ENCODE data around the gene SSB.
A peak's percentile ranks its signal among the peaks of the same experiment; 100 is the strongest.
"Not testable (repeated sequence)": the region's sequence is repeated elsewhere in the genome, so short reads cannot be mapped to it uniquely, and the experiment has no call there.

Gene SSB

DNA sequence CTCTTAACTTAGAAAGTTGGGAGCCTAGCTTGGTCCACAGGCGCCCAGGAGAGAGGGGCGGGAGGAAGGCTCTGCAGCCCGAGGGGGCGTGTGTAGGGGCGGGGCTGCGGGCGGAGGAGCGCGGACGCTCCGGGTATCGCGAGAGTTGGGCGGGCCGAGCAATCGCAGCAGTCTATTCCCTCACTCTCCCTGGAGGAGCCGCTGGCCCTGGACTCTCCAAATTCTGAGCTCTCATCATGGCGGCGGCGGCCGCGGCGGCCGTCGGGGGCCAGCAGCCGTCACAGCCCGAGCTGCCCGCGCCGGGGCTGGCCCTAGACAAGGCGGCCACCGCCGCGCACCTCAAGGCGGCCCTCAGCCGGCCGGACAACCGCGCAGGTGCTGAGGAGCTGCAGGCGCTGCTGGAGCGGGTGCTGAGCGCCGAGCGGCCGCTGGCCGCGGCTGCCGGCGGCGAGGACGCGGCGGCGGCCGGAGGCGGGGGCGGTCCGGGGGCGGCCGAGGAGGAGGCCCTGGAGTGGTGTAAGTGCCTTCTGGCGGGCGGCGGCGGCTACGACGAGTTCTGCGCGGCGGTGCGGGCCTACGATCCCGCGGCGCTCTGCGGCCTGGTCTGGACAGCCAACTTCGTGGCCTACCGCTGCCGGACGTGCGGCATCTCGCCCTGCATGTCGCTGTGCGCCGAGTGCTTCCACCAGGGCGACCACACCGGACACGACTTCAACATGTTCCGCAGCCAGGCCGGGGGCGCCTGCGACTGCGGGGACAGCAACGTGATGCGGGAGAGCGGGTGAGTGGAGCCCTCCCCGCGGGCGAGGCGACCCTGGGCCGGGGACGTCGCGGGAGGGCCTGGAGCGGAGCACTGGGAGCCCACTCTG, 28.8 kb downstream of the SSB start, which contains the start of gene UBR3:
Gene UBR3 (plus strand): TSS at position 183 of the 869 bp plus-strand sequence. CDS start 54 bp downstream, at position 237.
- Histone ChIP-seq H3K4me1 (ENCODE audit: control insufficient read depth in 1 of 2, insufficient read depth in 2 of 2, low read length in 2 of 2) (peaks cover 25% of the 10 kb centered on the region in 2 donors), H3K4me3 (ENCODE audit: low read depth in 1 of 2, low read length in 2 of 2) (peak within 1 kb of the TSS; percentile 79 to 91), H3K9ac (ENCODE audit: low read depth in 1 of 2, low read length in 2 of 2) (peak within 1 kb of the TSS; percentile 62 to 79), H3K36me3 (ENCODE audit: control insufficient read depth in 1 of 2, insufficient read depth in 2 of 2, low read length in 2 of 2) (no peaks in the 10 kb centered on the region), H3K27me3 (ENCODE audit: control insufficient read depth in 1 of 2, insufficient read depth in 2 of 2, low read length in 2 of 2) (no peaks in the 10 kb centered on the region), H3K9me3 (ENCODE audit: control insufficient read depth in 1 of 2, low read length in 2 of 2) (no peaks in the 10 kb centered on the region), H3K27ac (ENCODE audit: low read depth, low read length) (peak within 1 kb of the TSS; percentile 86)

DNA sequence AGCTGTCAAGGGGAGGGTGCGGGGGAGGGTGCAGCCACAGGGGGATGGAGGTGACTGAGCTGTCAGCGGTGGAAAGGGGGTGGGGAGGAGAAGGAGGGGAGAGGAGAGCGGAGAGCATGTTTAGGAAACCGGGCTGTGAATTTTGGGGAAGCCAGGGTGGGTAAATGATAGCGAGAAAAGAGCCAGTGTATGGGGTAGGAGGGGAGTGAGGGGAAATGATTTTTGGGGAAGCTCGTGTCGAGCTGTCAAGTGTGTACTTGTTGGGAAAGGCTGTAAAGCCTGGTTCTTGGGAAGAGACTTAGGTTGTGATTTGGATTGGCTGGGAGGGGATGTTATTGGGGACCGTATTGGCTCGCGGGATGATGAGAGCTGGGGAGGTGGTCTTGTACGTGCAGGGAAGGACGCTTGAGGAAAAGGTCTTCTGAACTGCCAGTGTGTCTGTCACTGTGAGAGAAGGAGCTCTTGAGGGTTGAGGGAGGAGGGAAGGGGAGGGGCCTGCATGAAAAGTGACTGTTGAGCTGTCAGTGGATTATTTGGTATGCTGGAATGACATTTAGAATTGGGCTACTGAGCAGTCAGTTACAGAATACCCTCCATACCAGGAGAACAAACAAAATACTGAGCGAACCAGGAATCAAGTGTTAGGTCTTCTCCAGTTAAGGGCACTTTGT, 29.6 kb downstream of the SSB start:
- peak overlapping the region; percentile 86 for H3K27ac ChIP-seq (ENCODE audit: low read depth, low read length)
- no peaks in the 10 kb centered on the region for H3K9me3 ChIP-seq (ENCODE audit: control insufficient read depth in 1 of 2, low read length in 2 of 2)
- H3K9ac ChIP-seq (ENCODE audit: low read depth in 1 of 2, low read length in 2 of 2) = peak overlapping the region; percentile 62 to 79
- H3K36me3 ChIP-seq (ENCODE audit: control insufficient read depth in 1 of 2, insufficient read depth in 2 of 2, low read length in 2 of 2) = no peaks in the 10 kb centered on the region
- H3K27me3 ChIP-seq (ENCODE audit: control insufficient read depth in 1 of 2, insufficient read depth in 2 of 2, low read length in 2 of 2) = no peaks in the 10 kb centered on the region
- H3K4me3 ChIP-seq (ENCODE audit: low read depth in 1 of 2, low read length in 2 of 2) = peak overlapping the region; percentile 79 to 91
- H3K4me1 ChIP-seq (ENCODE audit: control insufficient read depth in 1 of 2, insufficient read depth in 2 of 2, low read length in 2 of 2) = peaks cover 17 to 25% of the 10 kb centered on the region in 2 donors

DNA sequence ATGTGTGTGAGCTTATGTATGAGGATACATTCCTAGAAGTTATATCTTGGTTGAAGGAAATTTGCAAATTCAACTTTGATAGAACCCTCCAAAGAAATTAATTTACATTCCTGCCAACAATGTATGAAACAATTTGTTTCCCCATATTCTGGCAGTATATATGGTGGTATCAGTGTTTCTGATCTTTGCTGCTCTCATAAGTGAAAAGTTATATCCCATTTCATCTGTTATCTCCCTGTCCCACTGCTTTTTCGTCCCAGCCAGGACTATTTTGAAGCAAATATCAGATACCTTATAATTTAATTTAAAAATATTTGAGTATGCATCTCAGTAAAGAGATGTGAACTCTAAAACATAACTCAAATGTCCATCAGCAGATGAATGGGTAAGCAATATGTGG, 35.7 kb downstream of the SSB start:
- H3K27me3 ChIP-seq (ENCODE audit: control insufficient read depth in 1 of 2, insufficient read depth in 2 of 2, low read length in 2 of 2) = no peaks in the 10 kb centered on the region
- H3K4me1 ChIP-seq (ENCODE audit: control insufficient read depth in 1 of 2, insufficient read depth in 2 of 2, low read length in 2 of 2) = no peaks in the 10 kb centered on the region
- no peak overlapping the region for H3K27ac ChIP-seq (ENCODE audit: low read depth, low read length)
- H3K9ac ChIP-seq (ENCODE audit: low read depth in 1 of 2, low read length in 2 of 2) = no peak overlapping the region
- H3K9me3 ChIP-seq (ENCODE audit: control insufficient read depth in 1 of 2, low read length in 2 of 2) = no peaks in the 10 kb centered on the region
- no peaks in the 10 kb centered on the region for H3K36me3 ChIP-seq (ENCODE audit: control insufficient read depth in 1 of 2, insufficient read depth in 2 of 2, low read length in 2 of 2)
- no peak overlapping the region for H3K4me3 ChIP-seq (ENCODE audit: low read depth in 1 of 2, low read length in 2 of 2)

DNA sequence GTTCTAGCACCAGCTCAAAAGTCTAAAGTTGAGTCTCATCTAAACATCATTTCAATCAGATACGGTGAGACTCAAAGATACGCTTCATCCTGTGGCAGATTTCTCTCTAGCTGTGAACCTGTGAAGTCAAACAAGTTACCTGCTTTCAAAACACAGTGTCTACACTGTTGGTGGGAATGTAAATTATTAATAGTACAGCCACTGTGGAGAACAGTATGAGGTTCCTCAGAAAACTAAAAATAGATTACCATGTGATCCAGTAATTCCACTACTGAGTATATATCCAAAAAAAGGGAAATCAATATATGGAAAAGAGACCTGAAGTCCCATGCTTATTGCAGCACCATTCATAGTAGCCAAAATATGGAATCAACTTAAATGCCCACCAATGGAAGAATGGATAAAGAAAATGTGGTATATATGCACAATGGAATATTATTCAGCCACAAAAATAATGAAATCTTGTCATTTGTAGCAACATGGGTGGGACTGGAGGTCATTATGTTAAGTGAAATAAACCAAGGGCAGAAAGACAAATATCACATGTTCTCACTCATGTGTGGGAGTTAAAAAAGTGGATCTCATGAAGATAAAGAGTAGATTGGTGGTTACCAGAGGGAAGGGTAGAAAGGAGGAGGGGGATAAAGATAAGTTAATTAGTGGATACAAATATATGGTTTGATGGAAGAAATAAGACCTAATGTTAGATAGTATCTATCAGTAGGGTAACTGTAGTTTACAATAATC, 40.2 kb downstream of the SSB start:
- H3K4me1 ChIP-seq (ENCODE audit: control insufficient read depth in 1 of 2, insufficient read depth in 2 of 2, low read length in 2 of 2) = peaks cover 7 to 10% of the 10 kb centered on the region in 2 donors
- H3K36me3 ChIP-seq (ENCODE audit: control insufficient read depth in 1 of 2, insufficient read depth in 2 of 2, low read length in 2 of 2) = peaks cover 0 to 6% of the 10 kb centered on the region in 2 donors
- H3K9ac ChIP-seq (ENCODE audit: low read depth in 1 of 2, low read length in 2 of 2) = no peak overlapping the region
- no peak overlapping the region for H3K27ac ChIP-seq (ENCODE audit: low read depth, low read length)
- H3K27me3 ChIP-seq (ENCODE audit: control insufficient read depth in 1 of 2, insufficient read depth in 2 of 2, low read length in 2 of 2) = no peaks in the 10 kb centered on the region
- no peaks in the 10 kb centered on the region for H3K9me3 ChIP-seq (ENCODE audit: control insufficient read depth in 1 of 2, low read length in 2 of 2)
- no peak overlapping the region for H3K4me3 ChIP-seq (ENCODE audit: low read depth in 1 of 2, low read length in 2 of 2)

DNA sequence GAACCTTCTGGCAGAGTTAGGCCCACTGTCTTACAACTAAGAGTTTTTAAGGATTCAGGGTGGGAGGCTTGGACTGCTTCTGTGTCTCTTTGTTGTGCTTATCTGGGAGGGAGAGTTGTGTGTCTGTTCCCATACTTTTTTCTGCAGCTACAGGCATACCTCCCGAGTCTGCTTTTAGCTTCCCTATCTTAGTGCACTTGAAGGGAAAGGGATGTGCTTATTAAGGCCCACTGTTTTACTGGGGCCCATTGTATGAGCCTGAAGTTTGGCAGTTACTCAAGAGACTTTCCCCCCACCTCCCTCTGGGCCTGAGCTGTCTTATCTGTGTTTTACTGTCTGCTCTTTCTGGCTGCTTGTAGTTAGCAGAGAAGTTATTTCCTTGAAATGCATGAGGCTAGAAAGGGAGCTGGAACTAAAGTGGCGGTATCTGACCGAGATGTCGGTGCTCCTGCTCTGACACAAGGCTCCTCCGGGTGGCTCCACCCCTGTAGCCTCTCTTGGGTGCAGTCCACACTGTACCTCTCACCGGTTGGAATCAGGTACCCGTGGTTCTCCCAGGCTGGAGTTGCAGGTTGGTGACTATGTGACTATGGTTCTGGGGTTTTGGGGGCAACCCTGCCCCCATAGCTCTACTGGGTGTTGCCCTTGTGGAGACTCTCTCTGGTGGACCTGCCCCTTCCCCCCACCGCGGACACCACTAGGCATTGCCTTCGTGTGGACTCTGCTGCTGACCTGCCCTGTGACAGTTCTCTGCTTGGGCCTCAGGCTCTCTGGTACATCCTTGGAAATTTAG, 41.5 kb downstream of the SSB start:
- Histone ChIP-seq H3K27ac (ENCODE audit: low read depth, low read length) (no peak overlapping the region), H3K9ac (ENCODE audit: low read depth in 1 of 2, low read length in 2 of 2) (no peak overlapping the region), H3K4me3 (ENCODE audit: low read depth in 1 of 2, low read length in 2 of 2) (no peak overlapping the region), H3K27me3 (ENCODE audit: control insufficient read depth in 1 of 2, insufficient read depth in 2 of 2, low read length in 2 of 2) (no peaks in the 10 kb centered on the region), H3K36me3 (ENCODE audit: control insufficient read depth in 1 of 2, insufficient read depth in 2 of 2, low read length in 2 of 2) (peaks cover 0 to 6% of the 10 kb centered on the region in 2 donors), H3K9me3 (ENCODE audit: control insufficient read depth in 1 of 2, low read length in 2 of 2) (no peaks in the 10 kb centered on the region), H3K4me1 (ENCODE audit: control insufficient read depth in 1 of 2, insufficient read depth in 2 of 2, low read length in 2 of 2) (peaks cover 7 to 10% of the 10 kb centered on the region in 2 donors)

DNA sequence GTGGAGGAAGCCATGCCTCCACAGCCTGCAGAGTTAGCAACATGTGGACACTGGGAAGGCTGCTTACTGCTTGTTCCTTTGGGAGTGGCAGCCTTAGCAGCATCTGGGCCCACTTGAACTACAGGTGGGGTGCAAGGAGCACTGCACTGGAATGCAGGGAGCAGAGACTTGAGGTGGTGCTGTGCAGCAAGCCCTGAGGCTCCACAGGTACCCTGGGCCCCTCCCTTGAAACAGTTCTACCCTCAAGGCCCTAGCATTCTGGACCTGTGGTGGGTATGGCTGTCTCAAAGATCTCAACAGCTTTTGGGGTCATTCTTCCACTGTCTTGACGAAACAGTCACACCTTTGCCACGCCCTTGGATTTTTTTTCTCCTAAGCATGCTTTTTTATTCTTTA, 42.1 kb downstream of the SSB start:
- Histone ChIP-seq H3K36me3 (ENCODE audit: control insufficient read depth in 1 of 2, insufficient read depth in 2 of 2, low read length in 2 of 2) (peaks cover 0 to 6% of the 10 kb centered on the region in 2 donors), H3K27me3 (ENCODE audit: control insufficient read depth in 1 of 2, insufficient read depth in 2 of 2, low read length in 2 of 2) (no peaks in the 10 kb centered on the region), H3K4me1 (ENCODE audit: control insufficient read depth in 1 of 2, insufficient read depth in 2 of 2, low read length in 2 of 2) (peaks cover 7 to 10% of the 10 kb centered on the region in 2 donors), H3K4me3 (ENCODE audit: low read depth in 1 of 2, low read length in 2 of 2) (no peak overlapping the region), H3K9me3 (ENCODE audit: control insufficient read depth in 1 of 2, low read length in 2 of 2) (no peaks in the 10 kb centered on the region), H3K27ac (ENCODE audit: low read depth, low read length) (no peak overlapping the region), H3K9ac (ENCODE audit: low read depth in 1 of 2, low read length in 2 of 2) (no peak overlapping the region)

DNA sequence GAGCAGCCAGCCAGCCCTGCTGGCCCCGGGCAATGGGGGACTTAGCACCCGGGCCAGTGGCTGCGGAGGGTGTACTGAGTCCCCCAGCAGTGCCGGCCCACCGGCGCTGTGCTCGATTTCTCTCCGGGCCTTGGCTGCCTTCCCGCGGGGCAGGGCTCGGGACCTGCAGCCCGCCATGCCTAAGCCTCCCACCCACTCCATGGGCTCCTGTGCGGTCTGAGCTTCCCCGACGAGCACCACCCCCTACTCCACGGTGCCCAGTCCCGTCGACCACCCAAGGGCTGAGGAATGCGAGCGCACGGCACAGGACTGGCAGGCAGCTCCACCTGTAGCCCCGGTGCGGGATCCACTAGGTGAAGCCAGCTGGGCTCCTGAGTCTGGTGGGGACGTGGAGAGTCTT, 43.0 kb downstream of the SSB start:
- H3K4me1 ChIP-seq (ENCODE audit: control insufficient read depth in 1 of 2, insufficient read depth in 2 of 2, low read length in 2 of 2) = peaks cover 7 to 10% of the 10 kb centered on the region in 2 donors
- H3K4me3 ChIP-seq (ENCODE audit: low read depth in 1 of 2, low read length in 2 of 2); H3K27me3 ChIP-seq (ENCODE audit: control insufficient read depth in 1 of 2, insufficient read depth in 2 of 2, low read length in 2 of 2); H3K9me3 ChIP-seq (ENCODE audit: control insufficient read depth in 1 of 2, low read length in 2 of 2); H3K9ac ChIP-seq (ENCODE audit: low read depth in 1 of 2, low read length in 2 of 2); H3K36me3 ChIP-seq (ENCODE audit: control insufficient read depth in 1 of 2, insufficient read depth in 2 of 2, low read length in 2 of 2); H3K27ac ChIP-seq (ENCODE audit: low read depth, low read length): not testable (repeated sequence)

DNA sequence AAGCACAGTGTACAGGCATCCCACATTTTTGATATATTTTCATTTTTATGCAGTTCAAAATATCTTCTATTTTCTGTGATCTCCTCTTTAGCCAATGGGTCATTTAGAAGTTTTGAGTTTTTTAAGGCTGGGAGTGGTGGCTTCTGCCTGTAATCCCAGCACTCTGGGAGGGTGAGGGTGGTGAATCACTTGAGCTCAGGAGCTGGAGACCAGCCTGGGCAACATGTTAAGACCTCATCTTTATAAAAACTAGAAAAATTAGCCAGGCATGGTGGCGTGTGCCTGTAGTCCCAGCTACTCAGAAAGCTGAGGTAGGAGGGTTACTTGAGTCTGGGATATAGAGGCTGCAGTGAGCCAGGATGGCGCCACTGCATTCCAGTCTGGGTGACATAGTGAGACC, 46.3 kb downstream of the SSB start:
- no peaks in the 10 kb centered on the region for H3K27me3 ChIP-seq (ENCODE audit: control insufficient read depth in 1 of 2, insufficient read depth in 2 of 2, low read length in 2 of 2)
- H3K27ac ChIP-seq (ENCODE audit: low read depth, low read length) = no peak overlapping the region
- H3K36me3 ChIP-seq (ENCODE audit: control insufficient read depth in 1 of 2, insufficient read depth in 2 of 2, low read length in 2 of 2) = peaks cover 0 to 6% of the 10 kb centered on the region in 2 donors
- H3K4me1 ChIP-seq (ENCODE audit: control insufficient read depth in 1 of 2, insufficient read depth in 2 of 2, low read length in 2 of 2) = peaks cover 7 to 9% of the 10 kb centered on the region in 2 donors
- H3K4me3 ChIP-seq (ENCODE audit: low read depth in 1 of 2, low read length in 2 of 2) = no peak overlapping the region
- no peak overlapping the region for H3K9ac ChIP-seq (ENCODE audit: low read depth in 1 of 2, low read length in 2 of 2)
- H3K9me3 ChIP-seq (ENCODE audit: control insufficient read depth in 1 of 2, low read length in 2 of 2) = peaks cover 0 to 2% of the 10 kb centered on the region in 2 donors

DNA sequence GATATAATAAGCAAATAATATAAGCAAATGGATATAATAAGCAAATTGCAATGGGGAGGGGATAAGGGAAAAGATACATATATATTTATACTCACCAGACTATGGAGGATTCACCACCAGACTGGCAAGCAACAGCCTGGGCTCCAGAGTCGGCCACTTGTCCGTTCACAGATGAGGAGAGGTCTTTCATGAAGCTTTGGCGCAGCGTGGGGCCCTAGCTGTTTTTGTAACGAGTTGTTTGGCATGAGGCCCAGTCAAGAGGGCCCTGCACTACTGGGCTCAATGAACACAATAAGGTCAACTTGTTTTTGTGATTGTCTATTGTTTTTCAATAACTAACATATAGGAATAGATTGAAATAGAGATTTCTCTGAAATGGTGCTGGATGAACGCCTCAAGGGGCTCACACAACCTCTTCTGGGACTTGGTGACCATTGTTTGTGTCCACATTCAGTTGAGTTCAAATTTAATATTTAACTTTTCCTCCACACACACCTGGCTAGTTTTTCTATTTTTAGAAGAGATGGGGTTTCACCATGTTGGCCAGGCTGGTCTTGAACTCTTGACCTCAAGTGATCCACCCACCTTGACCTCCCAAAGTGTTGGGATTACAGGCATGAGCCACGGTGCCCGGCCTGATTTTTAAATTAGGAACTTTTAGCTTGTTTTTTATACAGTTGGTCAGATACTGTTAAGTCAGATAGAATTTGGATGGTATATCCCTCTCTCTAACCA, 50.5 kb downstream of the SSB start:
- not testable (repeated sequence) for H3K4me3 ChIP-seq (ENCODE audit: low read depth in 1 of 2, low read length in 2 of 2); H3K4me1 ChIP-seq (ENCODE audit: control insufficient read depth in 1 of 2, insufficient read depth in 2 of 2, low read length in 2 of 2); H3K27me3 ChIP-seq (ENCODE audit: control insufficient read depth in 1 of 2, insufficient read depth in 2 of 2, low read length in 2 of 2); H3K27ac ChIP-seq (ENCODE audit: low read depth, low read length); H3K9me3 ChIP-seq (ENCODE audit: control insufficient read depth in 1 of 2, low read length in 2 of 2); H3K36me3 ChIP-seq (ENCODE audit: control insufficient read depth in 1 of 2, insufficient read depth in 2 of 2, low read length in 2 of 2); H3K9ac ChIP-seq (ENCODE audit: low read depth in 1 of 2, low read length in 2 of 2)
